KOPT-K1 (cell line): ENCODE data around the gene SYNPO2.

ENCODE experiments used
- H3K27ac ChIP-seq: fragments of 200-600 bp; sonication (generic); 2 replicates; pipeline ENCODE4 v1.5.1; 2016; ENCODE audit warnings: antibody characterized with exemption, mild to moderate bottlenecking, low read depth, low read length; ENCODE audit not compliant: poor library complexity, severe bottlenecking
- H3K36me3 ChIP-seq: fragments of 200-600 bp; sonication (generic); 2 replicates; pipeline ENCODE4 v1.5.1; 2017; ENCODE audit warnings: antibody characterized with exemption, mild to moderate bottlenecking, low read length, moderate library complexity; ENCODE audit not compliant: insufficient read depth
- H3K9me3 ChIP-seq: fragments of 200-600 bp; sonication (generic); 2 replicates; pipeline ENCODE4 v1.5.1; 2017; ENCODE audit warnings: antibody characterized with exemption, low read length, mild to moderate bottlenecking; ENCODE audit not compliant: insufficient read depth, poor library complexity, severe bottlenecking

SYNPO2 gene

GRCh38 chr4:118909173-118909956 lies 20.7 kb downstream of the SYNPO2 start:
- no peaks in the 10 kb centered on the region for H3K9me3 ChIP-seq
- H3K27ac ChIP-seq, result no peak overlapping the region
- H3K36me3 ChIP-seq, result no peaks in the 10 kb centered on the region

- Histone ChIP-seq H3K27ac (no peak overlapping the region), H3K9me3 (no peaks in the 10 kb centered on the region), H3K36me3 (no peaks in the 10 kb centered on the region)
These were observed 21.6 kb downstream of the SYNPO2 start for GRCh38 chr4:118910221-118910620.

- no peak overlapping the region for H3K27ac ChIP-seq
- H3K9me3 ChIP-seq, result no peaks in the 10 kb centered on the region
- no peaks in the 10 kb centered on the region for H3K36me3 ChIP-seq
These were observed 22.6 kb downstream of the SYNPO2 start for GRCh38 chr4:118911238-118911703.

GRCh38 chr4:118915468-118915867 lies 26.8 kb downstream of the SYNPO2 start:
- no peaks in the 10 kb centered on the region for H3K36me3 ChIP-seq
- H3K27ac ChIP-seq, result no peak overlapping the region
- H3K9me3 ChIP-seq, result no peaks in the 10 kb centered on the region

GRCh38 chr4:118916691-118917289 lies 28.1 kb downstream of the SYNPO2 start:
- H3K36me3 ChIP-seq, result no peaks in the 10 kb centered on the region
- H3K27ac ChIP-seq, result no peak overlapping the region
- no peaks in the 10 kb centered on the region for H3K9me3 ChIP-seq

GRCh38 chr4:118917582-118917981 lies 28.9 kb downstream of the SYNPO2 start:
- Histone ChIP-seq H3K36me3 (no peaks in the 10 kb centered on the region), H3K27ac (no peak overlapping the region), H3K9me3 (no peaks in the 10 kb centered on the region)

GRCh38 chr4:118918388-118918787 lies 29.7 kb downstream of the SYNPO2 start:
- H3K9me3 ChIP-seq, result no peaks in the 10 kb centered on the region
- no peaks in the 10 kb centered on the region for H3K36me3 ChIP-seq
- H3K27ac ChIP-seq, result no peak overlapping the region

GRCh38 chr4:118920247-118920646 lies 31.6 kb downstream of the SYNPO2 start:
- H3K27ac ChIP-seq, result no peak overlapping the region
- H3K9me3 ChIP-seq, result no peaks in the 10 kb centered on the region
- no peaks in the 10 kb centered on the region for H3K36me3 ChIP-seq

- H3K36me3 ChIP-seq, result no peaks in the 10 kb centered on the region
- H3K27ac ChIP-seq, result no peak overlapping the region
- no peaks in the 10 kb centered on the region for H3K9me3 ChIP-seq
These were observed 33.1 kb downstream of the SYNPO2 start for GRCh38 chr4:118921786-118922185.

- no peaks in the 10 kb centered on the region for H3K36me3 ChIP-seq
- no peaks in the 10 kb centered on the region for H3K9me3 ChIP-seq
- H3K27ac ChIP-seq, result no peak overlapping the region
These were observed 35.2 kb downstream of the SYNPO2 start for GRCh38 chr4:118923891-118924290.

GRCh38 chr4:118927974-118928373 lies 39.3 kb downstream of the SYNPO2 start:
- H3K9me3 ChIP-seq, result no peaks in the 10 kb centered on the region
- H3K36me3 ChIP-seq, result no peaks in the 10 kb centered on the region
- H3K27ac ChIP-seq, result no peak overlapping the region

- H3K9me3 ChIP-seq, result no peaks in the 10 kb centered on the region
These were observed 41.6 kb downstream of the SYNPO2 start for GRCh38 chr4:118930255-118930654.

GRCh38 chr4:118931786-118932185 lies 43.1 kb downstream of the SYNPO2 start:
- no peaks in the 10 kb centered on the region for H3K36me3 ChIP-seq
- no peak overlapping the region for H3K27ac ChIP-seq
- H3K9me3 ChIP-seq, result no peaks in the 10 kb centered on the region

More at GRCh38 chr4:118930255-118930654, 41.6 kb downstream of the SYNPO2 start:
- Histone ChIP-seq H3K27ac (no peak overlapping the region), H3K36me3 (no peaks in the 10 kb centered on the region)

- H3K27ac ChIP-seq, result no peak overlapping the region
- H3K36me3 ChIP-seq, result no peaks in the 10 kb centered on the region
- H3K9me3 ChIP-seq, result no peaks in the 10 kb centered on the region
These were observed 47.2 kb downstream of the SYNPO2 start for GRCh38 chr4:118935819-118936218.

- Histone ChIP-seq H3K9me3 (no peaks in the 10 kb centered on the region), H3K27ac (no peak overlapping the region)
These were observed 47.8 kb downstream of the SYNPO2 start for GRCh38 chr4:118936406-118936805.

More at GRCh38 chr4:118936406-118936805, 47.8 kb downstream of the SYNPO2 start:
- no peaks in the 10 kb centered on the region for H3K36me3 ChIP-seq
